ENCODE results near the gene PDILT. TPM values are rescaled to one million over a fixed set of nuclear protein-coding genes. Genes with fewer than 3 reads are reported as not detected.

Gene PDILT
- total RNA-seq, 6 experiments from 2014 or later, result not detected

- WGBS (ENCODE audit: insufficient coverage, low coverage, low lambda C conversion rate, missing lambda C conversion rate), result 82% methylated on average over 3 of the region's 3 CpGs
- no peaks in the 10 kb centered on the region for H3K36me3 ChIP-seq
- TF ChIP-seq, protein P1, sequence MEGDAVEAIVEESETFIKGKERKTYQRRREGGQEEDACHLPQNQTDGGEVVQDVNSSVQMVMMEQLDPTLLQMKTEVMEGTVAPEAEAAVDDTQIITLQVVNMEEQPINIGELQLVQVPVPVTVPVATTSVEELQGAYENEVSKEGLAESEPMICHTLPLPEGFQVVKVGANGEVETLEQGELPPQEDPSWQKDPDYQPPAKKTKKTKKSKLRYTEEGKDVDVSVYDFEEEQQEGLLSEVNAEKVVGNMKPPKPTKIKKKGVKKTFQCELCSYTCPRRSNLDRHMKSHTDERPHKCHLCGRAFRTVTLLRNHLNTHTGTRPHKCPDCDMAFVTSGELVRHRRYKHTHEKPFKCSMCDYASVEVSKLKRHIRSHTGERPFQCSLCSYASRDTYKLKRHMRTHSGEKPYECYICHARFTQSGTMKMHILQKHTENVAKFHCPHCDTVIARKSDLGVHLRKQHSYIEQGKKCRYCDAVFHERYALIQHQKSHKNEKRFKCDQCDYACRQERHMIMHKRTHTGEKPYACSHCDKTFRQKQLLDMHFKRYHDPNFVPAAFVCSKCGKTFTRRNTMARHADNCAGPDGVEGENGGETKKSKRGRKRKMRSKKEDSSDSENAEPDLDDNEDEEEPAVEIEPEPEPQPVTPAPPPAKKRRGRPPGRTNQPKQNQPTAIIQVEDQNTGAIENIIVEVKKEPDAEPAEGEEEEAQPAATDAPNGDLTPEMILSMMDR (IDR thresholded peaks at IDR 0.05), result no peak
- TF ChIP-seq POLR2A (IDR thresholded peaks at IDR 0.05), result no peak
- H3K27ac ChIP-seq, result no peak overlapping the region
- H3K4me3 ChIP-seq, result no peak overlapping the region
- H3K4me1 ChIP-seq, result peaks cover 0 to 21% (median 5%) of the 10 kb centered on the region in 4 donors
- intact Hi-C loops (cut with DNase I), result no loop called here
- H3K27me3 ChIP-seq, result no peaks in the 10 kb centered on the region
- no peak for DNase-seq
- no peaks in the 10 kb centered on the region for H3K9me3 ChIP-seq
- no peak for ATAC-seq
Measured at GRCh38 chr16:20398603-20399002, 5.9 kb downstream of the PDILT start.

- H3K27me3 ChIP-seq, result no peaks in the 10 kb centered on the region
- peaks cover 0 to 23% (median 5%) of the 10 kb centered on the region in 4 donors for H3K4me1 ChIP-seq
- DNase-seq (no peak), ATAC-seq (peak in 3 of 4 donors; percentile 14 to 60 (median 18))
- H3K4me3 ChIP-seq, result no peak overlapping the region
- no peaks in the 10 kb centered on the region for H3K9me3 ChIP-seq
- TF ChIP-seq, protein P1 (IDR thresholded peaks at IDR 0.05), result no peak
- TF ChIP-seq POLR2A (IDR thresholded peaks at IDR 0.05), result no peak
- H3K36me3 ChIP-seq, result no peaks in the 10 kb centered on the region
- 40% methylated on average over 3 of the region's 7 CpGs for WGBS (ENCODE audit: insufficient coverage, low coverage, low lambda C conversion rate, missing lambda C conversion rate)
- H3K27ac ChIP-seq, result no peak overlapping the region
- intact Hi-C loops (cut with DNase I), result no loop called here
Measured at GRCh38 chr16:20397468-20398074, 7.0 kb downstream of the PDILT start.

- no peaks in the 10 kb centered on the region for H3K9me3 ChIP-seq
- intact Hi-C loops (cut with DNase I), result no loop called here
- ATAC-seq (no peak), DNase-seq (no peak)
- no peaks in the 10 kb centered on the region for H3K27me3 ChIP-seq
- H3K4me1 ChIP-seq, result peaks cover 0 to 23% (median 5%) of the 10 kb centered on the region in 4 donors
- H3K36me3 ChIP-seq, result no peaks in the 10 kb centered on the region
- H3K4me3 ChIP-seq, result no peak overlapping the region
- WGBS (ENCODE audit: insufficient coverage, low coverage, low lambda C conversion rate, missing lambda C conversion rate), result 91% methylated on average over 7 of the region's 7 CpGs
- TF ChIP-seq, protein P1 (IDR thresholded peaks at IDR 0.05), result no peak
- TF ChIP-seq POLR2A (IDR thresholded peaks at IDR 0.05), result no peak
- no peak overlapping the region for H3K27ac ChIP-seq
Measured at GRCh38 chr16:20396846-20397467, 7.6 kb downstream of the PDILT start.

DNA sequence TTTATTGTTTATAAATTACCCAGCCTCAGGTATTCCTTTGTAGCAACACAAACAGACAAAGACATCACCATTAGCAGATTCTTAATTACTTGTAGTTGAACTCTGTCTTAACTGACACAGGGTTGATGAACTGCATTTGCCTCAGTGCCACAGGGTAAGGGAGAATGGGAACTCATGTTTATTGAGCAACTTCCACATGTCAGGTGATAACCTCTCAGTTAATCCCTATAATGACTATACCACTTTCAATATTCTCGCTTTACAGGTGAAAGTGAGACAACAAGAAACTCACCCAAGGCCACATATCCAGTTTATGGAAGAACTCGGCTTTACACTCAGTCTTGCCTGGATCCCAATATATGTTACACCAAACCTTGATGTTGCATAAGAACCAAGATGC lies 8.6 kb downstream of the PDILT start:
- H3K4me1 ChIP-seq, result peaks cover 0 to 23% (median 5%) of the 10 kb centered on the region in 4 donors
- H3K4me3 ChIP-seq, result no peak overlapping the region
- H3K36me3 ChIP-seq, result no peaks in the 10 kb centered on the region
- no peak for DNase-seq
- no peak for ATAC-seq
- H3K27ac ChIP-seq, result no peak overlapping the region
- no peaks in the 10 kb centered on the region for H3K27me3 ChIP-seq
- 94% methylated on average over 2 of the region's 2 CpGs for WGBS (ENCODE audit: insufficient coverage, low coverage, low lambda C conversion rate, missing lambda C conversion rate)
- TF ChIP-seq, protein P1 (IDR thresholded peaks at IDR 0.05), result no peak
- no peak for TF ChIP-seq POLR2A (IDR thresholded peaks at IDR 0.05)
- H3K9me3 ChIP-seq, result no peaks in the 10 kb centered on the region
- intact Hi-C loops (cut with DNase I), result no loop called here
